K562 (cell line): Measurements from ENCODE around the gene CEP290.

Source experiments
- CBFB ChIP-seq: sonication (generic); formaldehyde crosslinking; IDR thresholded peaks from 2 replicates; pipeline ENCODE4 v1.4.0; 2020; ENCODE audit warnings: mild to moderate bottlenecking, missing genetic modification reagents
- HCFC1 ChIP-seq: IDR thresholded peaks from 2 replicates; pipeline ENCODE4 v1.6.1; 2012; ENCODE audit warnings: low read depth, low read length, improper control_type of control experiment
- NR2C1 ChIP-seq, 2 experiments: fragments of 450-650 bp; IDR thresholded peaks; 2 replicates each; pipeline ENCODE4 v1.6.1; 2017; ENCODE audit warnings: mild to moderate bottlenecking in 2 of 2, antibody characterized with exemption in 1 of 2, inconsistent platforms in 1 of 2, missing compliant biosample characterization in 1 of 2, missing genetic modification characterization in 1 of 2
- POLR2AphosphoS5 ChIP-seq: IDR thresholded peaks from 2 replicates; pipeline ENCODE4 v1.6.1; 2011; ENCODE audit warnings: mild to moderate bottlenecking, low read depth, low read length, moderate library complexity; ENCODE audit not compliant: control insufficient read depth, insufficient read depth
- ZC3H11A ChIP-seq: IDR thresholded peaks from 2 replicates; pipeline ENCODE4 v1.6.1; 2012; ENCODE audit warnings: low read depth, low read length, improper control_type of control experiment

DNA sequence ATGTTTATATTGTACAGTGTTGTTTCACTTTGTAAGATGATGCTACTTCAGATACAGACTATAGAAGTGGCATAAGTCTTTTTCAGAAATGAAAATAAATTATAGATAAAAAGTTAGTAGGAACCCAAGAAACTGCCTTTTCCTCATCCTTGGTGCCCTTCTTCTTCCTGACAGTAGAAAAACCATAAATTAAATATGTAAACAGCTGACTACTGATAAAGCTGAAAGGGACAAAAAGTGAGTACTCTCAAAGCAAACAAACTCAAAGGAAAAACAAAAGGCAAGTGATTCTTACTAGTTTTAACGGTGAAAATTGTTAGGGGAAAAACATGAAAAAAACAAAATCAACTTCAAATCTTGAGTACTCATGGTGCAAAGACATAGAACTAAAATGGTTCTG lies 104.1 kb downstream of the CEP290 start:
- no peak for TF ChIP-seq ZC3H11A
- TF ChIP-seq NR2C1 (IDR thresholded peaks at IDR 0.05) = no peak
- no peak for TF ChIP-seq NR2C1 (tag; IDR thresholded peaks at IDR 0.05)
- TF ChIP-seq POLR2AphosphoS5 = no peak
- TF ChIP-seq CBFB (CRISPR knock-in tag) = no peak
- no peak for TF ChIP-seq HCFC1
